ENCODE measurements around the gene STK32C.

The STK32C gene

GRCh38 chr10:132345345-132345744 lies 37.6 kb upstream of the STK32C start:
- DNase-seq (ENCODE audit: low read depth in 1 of 2, low spot score in 1 of 2): no peak
- no peak overlapping the region for H3K27ac ChIP-seq (replicated peaks)
- H3K4me3 ChIP-seq (replicated peaks; ENCODE audit: insufficient read depth, low read length): no peak overlapping the region
- H3K27me3 ChIP-seq (ENCODE audit: insufficient read depth, poor library complexity, severe bottlenecking): no peaks in the 10 kb centered on the region
- TF ChIP-seq SPI1 (IDR thresholded peaks at IDR 0.05; ENCODE audit: borderline replicate concordance, low read depth): no peak
- TF ChIP-seq CTCF (IDR thresholded peaks at IDR 0.05; ENCODE audit: insufficient read depth, low read length): no peak
- TF ChIP-seq POLR2AphosphoS5 (IDR thresholded peaks at IDR 0.05; ENCODE audit: low read depth): no peak
- TF ChIP-seq REST (IDR thresholded peaks at IDR 0.05; ENCODE audit: insufficient replicate concordance, low read depth): no peak

DNA sequence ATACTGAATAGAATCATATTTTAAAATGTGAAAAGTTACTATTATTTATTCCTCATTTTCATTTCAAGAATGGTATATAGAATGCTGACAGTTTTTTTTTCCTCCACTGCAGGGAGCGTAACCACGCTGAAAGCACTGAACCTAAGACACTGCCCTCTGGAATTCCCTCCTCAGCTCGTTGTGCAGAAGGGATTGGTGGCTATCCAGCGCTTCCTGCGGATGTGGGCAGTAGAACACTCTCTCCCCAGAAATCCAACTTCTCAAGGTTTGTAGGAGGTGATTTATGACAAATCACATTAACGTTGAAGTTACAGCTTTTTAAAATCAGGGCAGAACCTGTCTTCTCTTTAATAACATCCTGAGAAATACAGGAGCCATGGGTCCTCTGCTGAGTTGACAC lies 36.6 kb upstream of the STK32C start:
- Histone ChIP-seq H3K4me3 (replicated peaks; ENCODE audit: insufficient read depth, low read length) (no peak overlapping the region), H3K27me3 (ENCODE audit: insufficient read depth, poor library complexity, severe bottlenecking) (no peaks in the 10 kb centered on the region), H3K27ac (replicated peaks) (no peak overlapping the region)
- no peak for DNase-seq (ENCODE audit: low read depth in 1 of 2, low spot score in 1 of 2)
- TF ChIP-seq GABPA (IDR thresholded peaks at IDR 0.05; ENCODE audit: low read depth): no peak
- no peak for TF ChIP-seq REST (IDR thresholded peaks at IDR 0.05; ENCODE audit: insufficient replicate concordance, low read depth)

- H3K27me3 ChIP-seq (ENCODE audit: insufficient read depth, poor library complexity, severe bottlenecking): no peaks in the 10 kb centered on the region
- H3K4me3 ChIP-seq (replicated peaks; ENCODE audit: insufficient read depth, low read length): no peak overlapping the region
- no peak overlapping the region for H3K27ac ChIP-seq (replicated peaks)
- TF ChIP-seq POLR2AphosphoS5 (IDR thresholded peaks at IDR 0.05; ENCODE audit: low read depth): no peak
- TF ChIP-seq CTCF (IDR thresholded peaks at IDR 0.05; ENCODE audit: insufficient read depth, low read length): no peak
- TF ChIP-seq REST (IDR thresholded peaks at IDR 0.05; ENCODE audit: insufficient replicate concordance, low read depth): no peak
- TF ChIP-seq GABPA (IDR thresholded peaks at IDR 0.05; ENCODE audit: low read depth): no peak
- no peak for TF ChIP-seq SPI1 (IDR thresholded peaks at IDR 0.05; ENCODE audit: borderline replicate concordance, low read depth)
- no peak for DNase-seq (ENCODE audit: low read depth in 1 of 2, low spot score in 1 of 2)
Measured at GRCh38 chr10:132342553-132342952, 34.8 kb upstream of the STK32C start.

DNA sequence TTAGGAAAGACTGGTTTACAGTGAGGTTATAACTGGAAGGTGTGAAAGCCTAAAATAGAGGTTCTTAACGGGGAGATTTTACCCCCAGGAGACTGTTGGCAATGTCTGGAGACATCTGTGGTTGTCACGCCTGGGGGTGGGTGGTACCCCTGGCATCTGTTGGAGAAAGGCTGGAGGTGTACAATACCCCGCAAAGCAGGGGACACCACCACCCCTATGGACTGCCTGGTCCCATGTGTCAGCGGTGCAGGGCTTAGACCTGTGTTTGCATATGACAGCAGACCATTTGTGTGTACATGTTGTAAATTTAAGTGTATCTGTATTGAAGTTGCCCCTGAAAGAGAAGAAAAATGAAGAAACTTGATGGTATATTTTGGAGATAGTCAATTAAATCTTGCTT lies 34.0 kb upstream of the STK32C start:
- no peak overlapping the region for H3K27ac ChIP-seq (replicated peaks)
- H3K4me3 ChIP-seq (replicated peaks; ENCODE audit: insufficient read depth, low read length): no peak overlapping the region
- TF ChIP-seq POLR2AphosphoS5 (IDR thresholded peaks at IDR 0.05; ENCODE audit: low read depth) (no peak), REST (IDR thresholded peaks at IDR 0.05; ENCODE audit: insufficient replicate concordance, low read depth) (no peak), CTCF (IDR thresholded peaks at IDR 0.05; ENCODE audit: insufficient read depth, low read length) (no peak), SPI1 (IDR thresholded peaks at IDR 0.05; ENCODE audit: borderline replicate concordance, low read depth) (no peak), GABPA (IDR thresholded peaks at IDR 0.05; ENCODE audit: low read depth) (no peak)
- H3K27me3 ChIP-seq (ENCODE audit: insufficient read depth, poor library complexity, severe bottlenecking): no peaks in the 10 kb centered on the region
- no peak for DNase-seq (ENCODE audit: low read depth in 1 of 2, low spot score in 1 of 2)
